Stimulated activated CD4-positive, alpha-beta T cell treated with anti-CD3 and anti-CD28 coated beads, Interleukin-15, amount 100 ng/mL, for 1 hour (primary cell): ENCODE results near the gene KIF7.
"Not testable (repeated sequence)": the region's sequence is repeated elsewhere in the genome, so short reads cannot be mapped to it uniquely, and the experiment has no call there.

Source experiments
- DNase-seq, 2 donors: peaks; one replicate each; pipeline ENCODE4 v3.0.0-alpha.2; 2020; ENCODE audit warnings: low read depth in 1 of 2, low spot score in 1 of 2

Gene KIF7

GRCh38 chr15:89625716-89626115 is 29.6 kb downstream of the KIF7 start:
- no peak for DNase-seq

GRCh38 chr15:89623165-89623564 is 32.1 kb downstream of the KIF7 start:
- DNase-seq, result no peak

- no peak for DNase-seq
Measured at GRCh38 chr15:89621547-89621946, 33.7 kb downstream of the KIF7 start.

GRCh38 chr15:89616228-89616627 is 39.0 kb downstream of the KIF7 start:
- DNase-seq, result no peak

GRCh38 chr15:89615135-89615534 is 40.1 kb downstream of the KIF7 start:
- no peak for DNase-seq

- no peak for DNase-seq
Measured at GRCh38 chr15:89614164-89614563, 41.1 kb downstream of the KIF7 start.

GRCh38 chr15:89613031-89613430 is 42.2 kb downstream of the KIF7 start:
- DNase-seq, result no peak

GRCh38 chr15:89611317-89611716 is 44.0 kb downstream of the KIF7 start:
- no peak for DNase-seq

GRCh38 chr15:89599021-89599420 is 56.2 kb downstream of the KIF7 start:
- no peak for DNase-seq

- DNase-seq, result no peak
Measured at GRCh38 chr15:89593018-89593417, 62.2 kb downstream of the KIF7 start.

- no peak for DNase-seq
Measured at GRCh38 chr15:89591834-89592233, 63.4 kb downstream of the KIF7 start.

- DNase-seq, result no peak
Measured at GRCh38 chr15:89587955-89588354, 67.3 kb downstream of the KIF7 start.

- DNase-seq, result no peak
Measured at GRCh38 chr15:89586651-89587050, 68.6 kb downstream of the KIF7 start.

GRCh38 chr15:89580747-89581146 is 74.5 kb downstream of the KIF7 start:
- not testable (repeated sequence) for DNase-seq

GRCh38 chr15:89578146-89578545 is 77.1 kb downstream of the KIF7 start:
- DNase-seq, result no peak
